Neural cell (in vitro differentiated cells): ENCODE data around the gene PEX11B.

ENCODE experiments used
- CTCF ChIP-seq: fragments of 450-650 bp; IDR thresholded peaks from 2 replicates; pipeline ENCODE4 v1.5.1; 2014; ENCODE audit warnings: antibody characterized with exemption, mild to moderate bottlenecking, moderate library complexity; ENCODE audit not compliant: poor library complexity, severe bottlenecking
- EP300 ChIP-seq: fragments of 450-650 bp; conservative IDR thresholded peaks from 2 replicates; pipeline ENCODE4 v1.6.1; 2014; ENCODE audit warnings: antibody characterized with exemption, mild to moderate bottlenecking, moderate library complexity; ENCODE audit not compliant: poor library complexity, severe bottlenecking
- EZH2 ChIP-seq: fragments of 200-600, 300-800 bp; shearing (Covaris generic), sonication (generic); IDR thresholded peaks from 2 replicates; pipeline ENCODE4 v1.6.1; 2014; ENCODE audit warnings: antibody characterized with exemption, low read length, borderline replicate concordance, mild to moderate bottlenecking; ENCODE audit not compliant: insufficient read depth, poor library complexity, severe bottlenecking
- RAD21 ChIP-seq: fragments of 450-650 bp; conservative IDR thresholded peaks from 2 replicates; pipeline ENCODE4 v1.6.1; 2014; ENCODE audit warnings: antibody characterized with exemption, mild to moderate bottlenecking, moderate library complexity
- SMC3 ChIP-seq: fragments of 450-650 bp; conservative IDR thresholded peaks from 2 replicates; pipeline ENCODE4 v1.6.1; 2014; ENCODE audit warnings: antibody characterized with exemption, mild to moderate bottlenecking, moderate library complexity; ENCODE audit not compliant: poor library complexity
- TAF1 ChIP-seq: IDR thresholded peaks from 2 replicates; pipeline ENCODE4 v1.6.1; 2012; ENCODE audit warnings: low read depth

GRCh38 chr1:145906954-145907753, 11.4 kb downstream of the PEX11B start:
- TF ChIP-seq CTCF = no peak
- no peak for TF ChIP-seq EP300
- no peak for TF ChIP-seq SMC3
- TF ChIP-seq TAF1 = no peak
- TF ChIP-seq EZH2 = no peak
- TF ChIP-seq RAD21 = no peak
